Esophagus squamous epithelium (tissue), 4 donors: Measurements from ENCODE around the gene MX2.

Experiments used
- POLR2A ChIP-seq, 4 donors: fragments of 450-650 bp; IDR thresholded peaks; one replicate each; pipeline ENCODE4 v1.6.1; 2017; ENCODE audit warnings: antibody characterized with exemption in 4 of 4, mild to moderate bottlenecking in 4 of 4, moderate library complexity in 3 of 4
- TF ChIP-seq, protein P1 (sequence below), 6 experiments: fragments of 450-650 bp in 4 of 6; fragments of 200-600 bp in 2 of 6; sonication (generic) in 2 of 6; IDR thresholded peaks; one replicate each; pipeline ENCODE4 v1.5.1; 2016 to 2019; ENCODE audit warnings: antibody characterized with exemption in 6 of 6, mild to moderate bottlenecking in 4 of 6, moderate library complexity in 4 of 6

DNA sequence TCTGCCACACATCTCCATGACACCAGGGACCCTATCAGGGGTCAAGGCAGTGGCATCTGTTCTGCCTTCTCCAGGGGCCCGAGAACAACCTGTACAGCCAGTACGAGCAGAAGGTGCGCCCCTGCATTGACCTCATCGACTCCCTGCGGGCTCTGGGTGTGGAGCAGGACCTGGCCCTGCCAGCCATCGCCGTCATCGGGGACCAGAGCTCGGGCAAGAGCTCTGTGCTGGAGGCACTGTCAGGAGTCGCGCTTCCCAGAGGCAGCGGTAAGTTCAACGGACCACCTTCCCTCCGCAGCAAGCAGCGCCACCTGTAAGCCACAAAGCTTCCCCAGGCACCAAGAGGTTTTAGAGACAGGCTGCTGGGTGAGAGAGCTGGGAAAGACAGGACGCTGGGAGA, 15.9 kb downstream of the MX2 start:
- TF ChIP-seq, protein P1, sequence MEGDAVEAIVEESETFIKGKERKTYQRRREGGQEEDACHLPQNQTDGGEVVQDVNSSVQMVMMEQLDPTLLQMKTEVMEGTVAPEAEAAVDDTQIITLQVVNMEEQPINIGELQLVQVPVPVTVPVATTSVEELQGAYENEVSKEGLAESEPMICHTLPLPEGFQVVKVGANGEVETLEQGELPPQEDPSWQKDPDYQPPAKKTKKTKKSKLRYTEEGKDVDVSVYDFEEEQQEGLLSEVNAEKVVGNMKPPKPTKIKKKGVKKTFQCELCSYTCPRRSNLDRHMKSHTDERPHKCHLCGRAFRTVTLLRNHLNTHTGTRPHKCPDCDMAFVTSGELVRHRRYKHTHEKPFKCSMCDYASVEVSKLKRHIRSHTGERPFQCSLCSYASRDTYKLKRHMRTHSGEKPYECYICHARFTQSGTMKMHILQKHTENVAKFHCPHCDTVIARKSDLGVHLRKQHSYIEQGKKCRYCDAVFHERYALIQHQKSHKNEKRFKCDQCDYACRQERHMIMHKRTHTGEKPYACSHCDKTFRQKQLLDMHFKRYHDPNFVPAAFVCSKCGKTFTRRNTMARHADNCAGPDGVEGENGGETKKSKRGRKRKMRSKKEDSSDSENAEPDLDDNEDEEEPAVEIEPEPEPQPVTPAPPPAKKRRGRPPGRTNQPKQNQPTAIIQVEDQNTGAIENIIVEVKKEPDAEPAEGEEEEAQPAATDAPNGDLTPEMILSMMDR (IDR thresholded peaks at IDR 0.05) = no peak
- no peak for TF ChIP-seq POLR2A (IDR thresholded peaks at IDR 0.05)
